GM18517 (cell line): ENCODE measurements around the gene POU3F3.

Experiments used
- ATAC-seq: cut with Tn5 transposase; IDR thresholded peaks from one replicate; pipeline ENCODE4 v1.9.1; 2021; ENCODE audit warnings: mild to moderate bottlenecking, moderate library complexity; ENCODE audit not compliant: unreplicated experiment

Gene POU3F3

GRCh38 chr2:104901037-104901881 lies 47.3 kb downstream of the POU3F3 start:
- ATAC-seq = no peak

GRCh38 chr2:104902317-104902716 lies 48.4 kb downstream of the POU3F3 start:
- ATAC-seq = no peak
